Suprapubic skin (tissue), 3 donors: ENCODE measurements around the gene MYLK3.

Experiments
- EP300 ChIP-seq: sonication (generic); formaldehyde crosslinking; IDR thresholded peaks from one replicate; pipeline ENCODE4 v1.6.1; 2017; ENCODE audit warnings: antibody characterized with exemption
- TF ChIP-seq, protein P1 (sequence below), 2 donors: fragments of 200-600 bp in 1 of 2; fragments of 450-650 bp in 1 of 2; sonication (generic) in 1 of 2; IDR thresholded peaks; one replicate each; pipeline ENCODE4 v1.5.1; 2016 to 2019; ENCODE audit warnings: antibody characterized with exemption in 2 of 2, mild to moderate bottlenecking in 1 of 2, moderate library complexity in 1 of 2

DNA sequence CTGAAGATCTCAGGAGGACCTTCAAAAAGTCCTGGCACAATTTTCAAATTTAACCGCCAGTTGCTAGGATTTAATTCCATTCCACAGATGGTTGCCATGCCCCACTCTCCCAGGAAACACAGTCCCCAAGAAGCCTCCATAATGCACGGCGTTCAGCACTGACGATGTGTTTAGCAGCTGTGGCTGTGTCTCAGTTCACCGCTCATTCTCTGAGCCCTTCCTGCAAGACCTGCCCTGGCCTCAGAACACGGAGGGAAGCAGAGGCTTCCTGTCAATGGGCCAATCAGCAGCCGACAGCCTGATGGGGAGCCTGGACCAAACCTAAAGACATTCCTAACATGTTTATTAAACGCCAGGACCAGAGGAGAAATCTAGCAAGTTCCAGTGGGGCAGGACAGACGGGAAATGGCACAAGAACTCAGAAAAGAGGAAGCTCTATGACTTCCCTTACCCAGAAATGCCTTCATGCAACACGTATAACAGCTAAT is 4.9 kb downstream of the MYLK3 start:
- TF ChIP-seq EP300: no peak
- TF ChIP-seq, protein P1, sequence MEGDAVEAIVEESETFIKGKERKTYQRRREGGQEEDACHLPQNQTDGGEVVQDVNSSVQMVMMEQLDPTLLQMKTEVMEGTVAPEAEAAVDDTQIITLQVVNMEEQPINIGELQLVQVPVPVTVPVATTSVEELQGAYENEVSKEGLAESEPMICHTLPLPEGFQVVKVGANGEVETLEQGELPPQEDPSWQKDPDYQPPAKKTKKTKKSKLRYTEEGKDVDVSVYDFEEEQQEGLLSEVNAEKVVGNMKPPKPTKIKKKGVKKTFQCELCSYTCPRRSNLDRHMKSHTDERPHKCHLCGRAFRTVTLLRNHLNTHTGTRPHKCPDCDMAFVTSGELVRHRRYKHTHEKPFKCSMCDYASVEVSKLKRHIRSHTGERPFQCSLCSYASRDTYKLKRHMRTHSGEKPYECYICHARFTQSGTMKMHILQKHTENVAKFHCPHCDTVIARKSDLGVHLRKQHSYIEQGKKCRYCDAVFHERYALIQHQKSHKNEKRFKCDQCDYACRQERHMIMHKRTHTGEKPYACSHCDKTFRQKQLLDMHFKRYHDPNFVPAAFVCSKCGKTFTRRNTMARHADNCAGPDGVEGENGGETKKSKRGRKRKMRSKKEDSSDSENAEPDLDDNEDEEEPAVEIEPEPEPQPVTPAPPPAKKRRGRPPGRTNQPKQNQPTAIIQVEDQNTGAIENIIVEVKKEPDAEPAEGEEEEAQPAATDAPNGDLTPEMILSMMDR (IDR thresholded peaks at IDR 0.05): no peak
